ENCODE measurements around the gene ODC1.

DNA sequence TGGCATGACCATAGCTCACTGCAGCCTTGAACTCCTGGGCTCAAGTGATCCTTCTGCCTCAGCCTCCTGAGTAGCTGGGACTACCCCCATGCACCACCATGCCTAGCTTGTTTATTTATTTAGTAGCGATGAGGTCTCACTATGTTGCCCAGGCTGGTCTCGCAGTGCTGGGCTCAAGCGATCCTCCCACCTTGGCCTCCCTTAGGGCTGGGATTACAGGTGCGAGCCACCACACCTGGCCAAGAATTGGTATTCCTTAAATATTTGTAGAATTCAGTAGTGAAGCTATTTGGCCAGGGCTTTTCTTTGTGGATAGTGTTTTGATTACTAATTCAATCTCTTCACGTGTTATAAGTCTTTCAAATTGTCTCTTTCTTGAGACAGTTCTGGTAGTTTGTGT lies 56.0 kb downstream of the ODC1 start:
- TF ChIP-seq, protein P1, sequence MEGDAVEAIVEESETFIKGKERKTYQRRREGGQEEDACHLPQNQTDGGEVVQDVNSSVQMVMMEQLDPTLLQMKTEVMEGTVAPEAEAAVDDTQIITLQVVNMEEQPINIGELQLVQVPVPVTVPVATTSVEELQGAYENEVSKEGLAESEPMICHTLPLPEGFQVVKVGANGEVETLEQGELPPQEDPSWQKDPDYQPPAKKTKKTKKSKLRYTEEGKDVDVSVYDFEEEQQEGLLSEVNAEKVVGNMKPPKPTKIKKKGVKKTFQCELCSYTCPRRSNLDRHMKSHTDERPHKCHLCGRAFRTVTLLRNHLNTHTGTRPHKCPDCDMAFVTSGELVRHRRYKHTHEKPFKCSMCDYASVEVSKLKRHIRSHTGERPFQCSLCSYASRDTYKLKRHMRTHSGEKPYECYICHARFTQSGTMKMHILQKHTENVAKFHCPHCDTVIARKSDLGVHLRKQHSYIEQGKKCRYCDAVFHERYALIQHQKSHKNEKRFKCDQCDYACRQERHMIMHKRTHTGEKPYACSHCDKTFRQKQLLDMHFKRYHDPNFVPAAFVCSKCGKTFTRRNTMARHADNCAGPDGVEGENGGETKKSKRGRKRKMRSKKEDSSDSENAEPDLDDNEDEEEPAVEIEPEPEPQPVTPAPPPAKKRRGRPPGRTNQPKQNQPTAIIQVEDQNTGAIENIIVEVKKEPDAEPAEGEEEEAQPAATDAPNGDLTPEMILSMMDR (IDR thresholded peaks at IDR 0.05; ENCODE audit: extremely low read depth in 1 of 2, insufficient read depth in 1 of 2, low read depth in 1 of 2, low read length in 2 of 2), result no peak
- no peak for TF ChIP-seq POLR2AphosphoS5 (IDR thresholded peaks at IDR 0.05; ENCODE audit: insufficient read depth, low read depth, low read length)
- TF ChIP-seq EZH2 (IDR thresholded peaks at IDR 0.05; ENCODE audit: borderline replicate concordance, low read depth, low read length, severe bottlenecking), result no peak
- no peak for TF ChIP-seq GATA2 (IDR thresholded peaks at IDR 0.05; ENCODE audit: insufficient read depth, insufficient read length, low read depth, low read length)
- TF ChIP-seq MAX (IDR thresholded peaks at IDR 0.05; ENCODE audit: insufficient read depth, insufficient read length), result no peak
- TF ChIP-seq JUN (IDR thresholded peaks at IDR 0.05; ENCODE audit: borderline replicate concordance, insufficient read depth, insufficient read length, low read depth), result no peak
